HepG2 (cell line): Measurements from ENCODE around the gene ASL. TPM values are rescaled to one million over a fixed set of nuclear protein-coding genes. Genes with fewer than 3 reads are reported as not detected.

ENCODE experiments used
- ATF1 ChIP-seq: IDR thresholded peaks from 2 replicates; pipeline ENCODE4 v1.6.1; 2016; ENCODE audit warnings: mild to moderate bottlenecking, control low read depth
- CBFB ChIP-seq: sonication (generic); formaldehyde crosslinking; IDR thresholded peaks from 2 replicates; pipeline ENCODE4 v1.4.0; 2020; ENCODE audit warnings: missing genetic modification reagents
- FOSL1 ChIP-seq: sonication (generic); formaldehyde crosslinking; IDR thresholded peaks from 2 replicates; pipeline ENCODE4 v1.9.0; 2021; ENCODE audit warnings: missing genetic modification reagents, borderline replicate concordance
- GATA4 ChIP-seq: sonication (generic); IDR thresholded peaks from 2 replicates; pipeline ENCODE4 v1.6.1; 2016; ENCODE audit warnings: antibody characterized with exemption, low read depth, borderline replicate concordance
- HDAC2 ChIP-seq: sonication (generic); formaldehyde crosslinking; IDR thresholded peaks from 2 replicates; pipeline ENCODE4 v1.4.0; 2020; ENCODE audit warnings: missing genetic modification reagents
- HMG20B ChIP-seq: conservative IDR thresholded peaks from 2 replicates; pipeline ENCODE4 v1.6.1; 2016; ENCODE audit warnings: missing genetic modification reagents, missing compliant biosample characterization
- NR2C2 ChIP-seq: sonication (generic); formaldehyde crosslinking; IDR thresholded peaks from 2 replicates; pipeline ENCODE4 v1.4.0; 2020; ENCODE audit warnings: missing genetic modification reagents, mild to moderate bottlenecking, moderate library complexity, borderline replicate concordance
- PPARG ChIP-seq: conservative IDR thresholded peaks from 2 replicates; pipeline ENCODE4 v1.6.1; 2016; ENCODE audit warnings: missing biosample characterization, missing genetic modification reagents
- RFX3 ChIP-seq: IDR thresholded peaks from 2 replicates; pipeline ENCODE4 v1.6.1; 2016; ENCODE audit warnings: missing biosample characterization, missing genetic modification reagents
- SKIL ChIP-seq: sonication (generic); formaldehyde crosslinking; IDR thresholded peaks from 2 replicates; pipeline ENCODE4 v1.8.0; 2022; ENCODE audit warnings: missing genetic modification reagents, mild to moderate bottlenecking, moderate library complexity, borderline replicate concordance
- SSRP1 ChIP-seq: IDR thresholded peaks from 2 replicates; pipeline ENCODE4 v1.6.1; 2016; ENCODE audit warnings: control low read depth
- YY1 ChIP-seq: IDR thresholded peaks from 2 replicates; pipeline ENCODE4 v1.6.1; 2011; ENCODE audit warnings: low read length, low read depth, moderate library complexity, mild to moderate bottlenecking; ENCODE audit not compliant: insufficient read depth, insufficient replicate concordance
- ZBTB21 ChIP-seq: sonication (generic); formaldehyde crosslinking; IDR thresholded peaks from 2 replicates; pipeline ENCODE4 v1.4.0; 2020; ENCODE audit warnings: missing genetic modification reagents
- ZBTB38 ChIP-seq: sonication (generic); formaldehyde crosslinking; IDR thresholded peaks from 2 replicates; pipeline ENCODE4 v1.5.1; 2020; ENCODE audit warnings: mild to moderate bottlenecking, missing genetic modification reagents
- ZFP37 ChIP-seq: sonication (generic); formaldehyde crosslinking; IDR thresholded peaks from 2 replicates; pipeline ENCODE4 v1.4.0; 2020; ENCODE audit warnings: missing genetic modification reagents, borderline replicate concordance
- ZHX1 ChIP-seq: sonication (generic); formaldehyde crosslinking; IDR thresholded peaks from 2 replicates; pipeline ENCODE4 v1.8.1; 2022; ENCODE audit warnings: low read depth, mild to moderate bottlenecking, missing genetic modification reagents
- ZNF34 ChIP-seq: sonication (generic); formaldehyde crosslinking; IDR thresholded peaks from 2 replicates; pipeline ENCODE4 v1.4.0; 2020; ENCODE audit warnings: mild to moderate bottlenecking, missing genetic modification reagents, borderline replicate concordance
- ZNF382 ChIP-seq: sonication (generic); formaldehyde crosslinking; IDR thresholded peaks from 2 replicates; pipeline ENCODE4 v1.5.0; 2020; ENCODE audit warnings: missing genetic modification reagents, mild to moderate bottlenecking, borderline replicate concordance
- ZNF556 ChIP-seq: sonication (generic); formaldehyde crosslinking; IDR thresholded peaks from 2 replicates; pipeline ENCODE4 v1.4.0; 2020; ENCODE audit warnings: mild to moderate bottlenecking, missing genetic modification reagents, borderline replicate concordance
- ZNF558 ChIP-seq: sonication (generic); formaldehyde crosslinking; IDR thresholded peaks from 2 replicates; pipeline ENCODE4 v1.9.0; 2022; ENCODE audit warnings: mild to moderate bottlenecking, missing genetic modification reagents, borderline replicate concordance
- ZNF672 ChIP-seq: sonication (generic); formaldehyde crosslinking; IDR thresholded peaks from 2 replicates; pipeline ENCODE4 v1.8.1; 2022; ENCODE audit warnings: missing genetic modification reagents
- ZNF784 ChIP-seq: sonication (generic); formaldehyde crosslinking; IDR thresholded peaks from 2 replicates; pipeline ENCODE4 v1.5.1; 2020; ENCODE audit warnings: missing genetic modification reagents, mild to moderate bottlenecking, borderline replicate concordance
- polyA plus RNA-seq, 8 experiments: library from polyadenylated mRNA; depleted of rRNA in 3 of 8; stranded (reverse) in 7 of 8; unstranded in 1 of 8; fragments of >200 nt; fragmentation: Illumina TruSeq in 4 of 8; extraction: Trizol in 4 of 8; gene quantifications; 2 replicates each; pipeline versions ENCODE4 v1.2.1 to v1.2.3, GENCODE V29; 2011 to 2016; ENCODE audit warnings: low read depth in 4 of 8, missing spikeins in 1 of 8, mixed read lengths in 1 of 8; ENCODE audit not compliant: insufficient read depth in 1 of 8
- total RNA-seq, 5 experiments: library from RNA; depleted of rRNA; stranded (reverse); fragments of >200 nt; fragmentation: Illumina TruSeq; extraction: Trizol; gene quantifications; 2 replicates each; pipeline ENCODE4 v1.2.3, GENCODE V29; 2016; ENCODE audit warnings: low read depth in 1 of 5
- TF ChIP-seq, protein P1 (sequence below): sonication (generic); formaldehyde crosslinking; IDR thresholded peaks from 2 replicates; pipeline ENCODE4 v1.5.0; 2020; ENCODE audit warnings: missing genetic modification reagents

ASL gene
- total and polyA plus RNA-seq, 2 of the 13 experiments (the other 11 are each of a cell fraction or from before 2014, with no cell fraction given): 71.4 to 96.5 TPM

- TF ChIP-seq YY1 (no peak), ZNF556 (CRISPR knock-in tag) (no peak), ZHX1 (0 out of 2 replicates have a peak, but pooled peaks have one; percentile 53), ATF1 (CRISPR knock-in tag) (0 out of 2 replicates have a peak, but pooled peaks have one; percentile 41), GATA4 (no peak; the same call in 1 of the 2 replicates), ZNF558 (CRISPR knock-in tag) (no peak), HMG20B (CRISPR knock-in tag) (no peak), SKIL (CRISPR knock-in tag) (peak; percentile 61), PPARG (CRISPR knock-in tag) (peak; percentile 90), ZNF34 (CRISPR knock-in tag) (no peak), FOSL1 (no peak), SSRP1 (0 out of 2 replicates have a peak, but pooled peaks have one; percentile 19), NR2C2 (CRISPR knock-in tag) (no peak), ZNF672 (CRISPR knock-in tag) (no peak), HDAC2 (peak; percentile 90), ZBTB21 (CRISPR knock-in tag) (no peak), ZNF784 (CRISPR knock-in tag) (no peak), ZFP37 (CRISPR knock-in tag) (no peak), RFX3 (CRISPR knock-in tag) (no peak), ZNF382 (CRISPR knock-in tag) (no peak), CBFB (no peak), ZBTB38 (CRISPR knock-in tag) (0 out of 2 replicates have a peak, but pooled peaks have one; percentile 26)
- TF ChIP-seq, protein P1, sequence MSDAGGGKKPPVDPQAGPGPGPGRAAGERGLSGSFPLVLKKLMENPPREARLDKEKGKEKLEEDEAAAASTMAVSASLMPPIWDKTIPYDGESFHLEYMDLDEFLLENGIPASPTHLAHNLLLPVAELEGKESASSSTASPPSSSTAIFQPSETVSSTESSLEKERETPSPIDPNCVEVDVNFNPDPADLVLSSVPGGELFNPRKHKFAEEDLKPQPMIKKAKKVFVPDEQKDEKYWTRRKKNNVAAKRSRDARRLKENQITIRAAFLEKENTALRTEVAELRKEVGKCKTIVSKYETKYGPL (CRISPR knock-in tag): no peak
Measured at GRCh38 chr7:66142334-66142733, 66.7 kb downstream of the ASL start (continued).
